ENCODE data around the gene MRGPRG.

- TF ChIP-seq NFE2L2 (IDR thresholded peaks at IDR 0.05; ENCODE audit: low read depth, low read length) (no peak), POLR2A (IDR thresholded peaks at IDR 0.05; ENCODE audit: low read depth, low read length) (no peak), RFX5 (IDR thresholded peaks at IDR 0.05; ENCODE audit: low read depth, low read length) (no peak), SMC3 (IDR thresholded peaks at IDR 0.05; ENCODE audit: low read depth, low read length) (no peak), CTCF (conservative IDR thresholded peaks at IDR 0.05; ENCODE audit: low read depth, low read length) (no peak), FOS (IDR thresholded peaks at IDR 0.05; ENCODE audit: low read depth, low read length) (no peak), MXI1 (IDR thresholded peaks at IDR 0.05; ENCODE audit: borderline replicate concordance, low read depth, low read length) (no peak), USF2 (IDR thresholded peaks at IDR 0.05; ENCODE audit: low read depth, low read length) (no peak), ELK1 (IDR thresholded peaks at IDR 0.05; ENCODE audit: borderline replicate concordance, low read depth, low read length) (no peak)
These were observed 16.3 kb downstream of the MRGPRG start for GRCh38 chr11:3202305-3202704.

Data from IMR-90 (cell line).